Activated T-helper 17 cell treated with anti-CD3 and anti-CD28 coated beads, Interleukin-2, amount 50 U/mL, for 72 hours (primary cell): ENCODE measurements around the gene FLNA. TPM values are rescaled to one million over a fixed set of nuclear protein-coding genes. Genes with fewer than 3 reads are reported as not detected.

Experiments
- ATAC-seq: fragments of 150-1000 bp; cut with Tn5 transposase; replicated peaks from 2 replicates; pipeline ENCODE4 v1.10.0; 2021; ENCODE audit warnings: mild to moderate bottlenecking, moderate library complexity
- H3K27ac Mint-ChIP-seq: one replicate; pipeline ENCODE4 v1.8.0; 2022; ENCODE audit warnings: mixed read lengths
- H3K27me3 Mint-ChIP-seq: one replicate; pipeline ENCODE4 v1.8.0; 2022; ENCODE audit warnings: mixed read lengths
- H3K36me3 Mint-ChIP-seq: one replicate; pipeline ENCODE4 v1.8.0; 2022; ENCODE audit warnings: low read depth, mild to moderate bottlenecking, mixed read lengths
- H3K4me1 Mint-ChIP-seq: one replicate; pipeline ENCODE4 v1.8.0; 2022; ENCODE audit warnings: mixed read lengths
- H3K4me3 Mint-ChIP-seq: one replicate; pipeline ENCODE4 v1.8.0; 2022; ENCODE audit warnings: mild to moderate bottlenecking, mixed read lengths
- H3K9me3 Mint-ChIP-seq: one replicate; pipeline ENCODE4 v1.8.0; 2022; ENCODE audit warnings: mixed read lengths
- total RNA-seq, 2 donors: library from RNA; stranded (reverse); gene quantifications; one replicate each; pipeline ENCODE4 v1.2.3, GENCODE V29; 2022

FLNA gene
- total RNA-seq, 2 donors from 2014 or later, result 1,274 to 1,383 TPM

- no peaks in the 10 kb centered on the region for H3K27me3 Mint-ChIP-seq
These were observed 10.6 kb downstream of the FLNA start for GRCh38 chrX:154363706-154364439.

GRCh38 chrX:154362085-154362742 is 12.2 kb downstream of the FLNA start:
- H3K36me3 Mint-ChIP-seq, result peaks cover 90% of the 10 kb centered on the region

More at GRCh38 chrX:154363706-154364439, 10.6 kb downstream of the FLNA start:
- Mint-ChIP-seq H3K9me3 (no peaks in the 10 kb centered on the region), H3K27ac (no peak overlapping the region), H3K4me1 (no peaks in the 10 kb centered on the region), H3K36me3 (peaks cover 88% of the 10 kb centered on the region), H3K4me3 (no peak overlapping the region)
- ATAC-seq, result no peak

GRCh38 chrX:154360155-154360713 is 14.2 kb downstream of the FLNA start:
- Mint-ChIP-seq H3K27me3 (no peaks in the 10 kb centered on the region), H3K36me3 (peaks cover 92% of the 10 kb centered on the region), H3K4me1 (no peaks in the 10 kb centered on the region), H3K4me3 (peak overlapping the region; percentile 11), H3K27ac (no peak overlapping the region), H3K9me3 (no peaks in the 10 kb centered on the region)
- ATAC-seq, result no peak

More at GRCh38 chrX:154362085-154362742, 12.2 kb downstream of the FLNA start:
- Mint-ChIP-seq H3K27ac (no peak overlapping the region), H3K27me3 (no peaks in the 10 kb centered on the region), H3K4me1 (no peaks in the 10 kb centered on the region), H3K9me3 (no peaks in the 10 kb centered on the region), H3K4me3 (peak overlapping the region; percentile 22)
- no peak for ATAC-seq

GRCh38 chrX:154359362-154360154 is 14.9 kb downstream of the FLNA start:
- Mint-ChIP-seq H3K9me3 (no peaks in the 10 kb centered on the region), H3K36me3 (peaks cover 92% of the 10 kb centered on the region), H3K27ac (no peak overlapping the region), H3K27me3 (no peaks in the 10 kb centered on the region), H3K4me3 (no peak overlapping the region), H3K4me1 (no peaks in the 10 kb centered on the region)
- ATAC-seq, result no peak

GRCh38 chrX:154358829-154359228 is 15.6 kb downstream of the FLNA start:
- Mint-ChIP-seq H3K27me3 (no peaks in the 10 kb centered on the region), H3K4me1 (no peaks in the 10 kb centered on the region), H3K9me3 (no peaks in the 10 kb centered on the region), H3K4me3 (no peak overlapping the region), H3K27ac (no peak overlapping the region), H3K36me3 (peaks cover 93% of the 10 kb centered on the region)
- ATAC-seq, result no peak

GRCh38 chrX:154358011-154358410 is 16.4 kb downstream of the FLNA start:
- Mint-ChIP-seq H3K4me1 (no peaks in the 10 kb centered on the region), H3K9me3 (no peaks in the 10 kb centered on the region), H3K27ac (no peak overlapping the region), H3K4me3 (no peak overlapping the region), H3K36me3 (peaks cover 93% of the 10 kb centered on the region), H3K27me3 (no peaks in the 10 kb centered on the region)
- no peak for ATAC-seq

GRCh38 chrX:154357205-154357604 is 17.2 kb downstream of the FLNA start:
- no peak overlapping the region for H3K4me3 Mint-ChIP-seq
- H3K27ac Mint-ChIP-seq, result no peak overlapping the region
- peaks cover 91% of the 10 kb centered on the region for H3K36me3 Mint-ChIP-seq
- H3K4me1 Mint-ChIP-seq, result no peaks in the 10 kb centered on the region
- no peak for ATAC-seq
- no peaks in the 10 kb centered on the region for H3K9me3 Mint-ChIP-seq
- H3K27me3 Mint-ChIP-seq, result no peaks in the 10 kb centered on the region

GRCh38 chrX:154356596-154356995 is 17.8 kb downstream of the FLNA start:
- no peaks in the 10 kb centered on the region for H3K9me3 Mint-ChIP-seq
- peak overlapping the region; percentile 12 for H3K4me3 Mint-ChIP-seq
- H3K27me3 Mint-ChIP-seq, result no peaks in the 10 kb centered on the region
- H3K36me3 Mint-ChIP-seq, result peaks cover 94% of the 10 kb centered on the region
- no peak overlapping the region for H3K27ac Mint-ChIP-seq
- no peak for ATAC-seq
- no peaks in the 10 kb centered on the region for H3K4me1 Mint-ChIP-seq

- H3K27me3 Mint-ChIP-seq, result no peaks in the 10 kb centered on the region
- no peak overlapping the region for H3K27ac Mint-ChIP-seq
- no peak for ATAC-seq
- no peaks in the 10 kb centered on the region for H3K9me3 Mint-ChIP-seq
- peaks cover 93% of the 10 kb centered on the region for H3K36me3 Mint-ChIP-seq
- H3K4me1 Mint-ChIP-seq, result no peaks in the 10 kb centered on the region
- H3K4me3 Mint-ChIP-seq, result no peak overlapping the region
These were observed 18.7 kb downstream of the FLNA start for GRCh38 chrX:154355776-154356140.

GRCh38 chrX:154355094-154355775 is 19.2 kb downstream of the FLNA start:
- Mint-ChIP-seq H3K9me3 (no peaks in the 10 kb centered on the region), H3K4me3 (no peak overlapping the region), H3K36me3 (peaks cover 94% of the 10 kb centered on the region), H3K27me3 (no peaks in the 10 kb centered on the region), H3K27ac (no peak overlapping the region), H3K4me1 (no peaks in the 10 kb centered on the region)
- no peak for ATAC-seq

- H3K27me3 Mint-ChIP-seq, result no peaks in the 10 kb centered on the region
- no peak overlapping the region for H3K27ac Mint-ChIP-seq
- H3K4me3 Mint-ChIP-seq, result no peak overlapping the region
- H3K4me1 Mint-ChIP-seq, result no peaks in the 10 kb centered on the region
- H3K36me3 Mint-ChIP-seq, result peaks cover 94% of the 10 kb centered on the region
- no peaks in the 10 kb centered on the region for H3K9me3 Mint-ChIP-seq
- no peak for ATAC-seq
These were observed 19.9 kb downstream of the FLNA start for GRCh38 chrX:154354516-154354915.

- Mint-ChIP-seq H3K9me3 (no peaks in the 10 kb centered on the region), H3K36me3 (peaks cover 90% of the 10 kb centered on the region), H3K27ac (no peak overlapping the region), H3K27me3 (no peaks in the 10 kb centered on the region), H3K4me1 (no peaks in the 10 kb centered on the region), H3K4me3 (peak overlapping the region; percentile 26)
- no peak for ATAC-seq
These were observed 20.4 kb downstream of the FLNA start for GRCh38 chrX:154354013-154354412.

- H3K4me3 Mint-ChIP-seq, result peak overlapping the region; percentile 26
- H3K27ac Mint-ChIP-seq, result no peak overlapping the region
- no peaks in the 10 kb centered on the region for H3K4me1 Mint-ChIP-seq
- no peaks in the 10 kb centered on the region for H3K27me3 Mint-ChIP-seq
- peaks cover 87% of the 10 kb centered on the region for H3K36me3 Mint-ChIP-seq
- no peaks in the 10 kb centered on the region for H3K9me3 Mint-ChIP-seq
- no peak for ATAC-seq
These were observed 21.1 kb downstream of the FLNA start for GRCh38 chrX:154353172-154353843.
